Fibroblast of lung (primary cell): ENCODE results near the gene PDC. TPM values are rescaled to one million over a fixed set of nuclear protein-coding genes. Genes with fewer than 3 reads are reported as not detected.

Experiments
- DNase-seq, 2 donors: peaks; one replicate each; pipeline versions ENCODE4 v3.0.0 to v3.0.0-alpha.2; 2010; ENCODE audit warnings: low read depth in 2 of 2
- H2AFZ ChIP-seq: 2 replicates; pipeline ENCODE4 v1.5.1; 2012; ENCODE audit warnings: low read length, control low read depth, inconsistent platforms
- H3K27ac ChIP-seq: 2 replicates; pipeline ENCODE4 v1.5.1; 2011; ENCODE audit warnings: low read length, control low read depth; ENCODE audit not compliant: insufficient read depth
- H3K27me3 ChIP-seq: 2 replicates; pipeline ENCODE4 v1.5.1; 2011; ENCODE audit warnings: mild to moderate bottlenecking, low read length; ENCODE audit not compliant: control insufficient read depth, insufficient read depth
- H3K36me3 ChIP-seq: 2 replicates; pipeline ENCODE4 v1.5.1; 2011; ENCODE audit warnings: low read length; ENCODE audit not compliant: control insufficient read depth, insufficient read depth
- H3K4me1 ChIP-seq: 2 replicates; pipeline ENCODE4 v1.5.1; 2011; ENCODE audit warnings: low read length; ENCODE audit not compliant: control insufficient read depth, insufficient read depth; ENCODE audit errors: extremely low read depth
- H3K4me2 ChIP-seq: 2 replicates; pipeline ENCODE4 v1.5.1; 2011; ENCODE audit warnings: low read length, control low read depth; ENCODE audit not compliant: insufficient read depth; ENCODE audit errors: extremely low read depth
- H3K4me3 ChIP-seq, 4 experiments: fragments of 200-600 bp in 1 of 4; sonication (generic) in 1 of 4; replicated peaks in 1 of 4; 2 replicates each; pipeline ENCODE4 v1.5.1; 2011 to 2016; ENCODE audit warnings: low read length in 4 of 4, low read depth in 3 of 4, mild to moderate bottlenecking in 3 of 4, control low read depth in 2 of 4, inconsistent platforms in 1 of 4, mixed read lengths in 1 of 4; ENCODE audit not compliant: insufficient read depth in 1 of 4; ENCODE audit errors: control extremely low read depth in 1 of 4
- H3K79me2 ChIP-seq: 2 replicates; pipeline ENCODE4 v1.5.1; 2012; ENCODE audit warnings: mild to moderate bottlenecking, low read length, inconsistent platforms; ENCODE audit not compliant: control insufficient read depth, insufficient read depth
- H3K9ac ChIP-seq: 2 replicates; pipeline ENCODE4 v1.5.1; 2011; ENCODE audit warnings: mild to moderate bottlenecking, low read length, control low read depth; ENCODE audit not compliant: insufficient read depth
- H3K9me3 ChIP-seq: 2 replicates; pipeline ENCODE4 v1.5.1; 2012; ENCODE audit warnings: low read depth, low read length; ENCODE audit not compliant: control insufficient read depth, insufficient read depth
- H4K20me1 ChIP-seq: 2 replicates; pipeline ENCODE4 v1.5.1; 2011; ENCODE audit warnings: low read length; ENCODE audit not compliant: control insufficient read depth, insufficient read depth; ENCODE audit errors: extremely low read depth
- CTCF ChIP-seq, 2 donors: IDR thresholded peaks in 1 of 2; conservative IDR thresholded peaks in 1 of 2; 1 replicate in 1 of 2; 2 replicates in 1 of 2; pipeline ENCODE4 v1.5.1; 2011 to 2012; ENCODE audit warnings: low read length in 2 of 2, control low read depth in 1 of 2, inconsistent platforms in 1 of 2, low read depth in 1 of 2, mild to moderate bottlenecking in 1 of 2
- EZH2 ChIP-seq: IDR thresholded peaks from 2 replicates; pipeline ENCODE4 v1.5.1; 2012; ENCODE audit warnings: low read length, control low read depth, mild to moderate bottlenecking; ENCODE audit errors: missing control alignments
- polyA plus RNA-seq, 2 donors: library from polyadenylated mRNA; depleted of rRNA in 1 of 2; stranded (reverse) in 1 of 2; unstranded in 1 of 2; fragments of >200 nt; gene quantifications; 2 replicates each; pipeline ENCODE4 v1.2.1, GENCODE V29; 2011 to 2012; ENCODE audit warnings: missing spikeins in 1 of 2
- total RNA-seq: library from RNA; depleted of rRNA; stranded (reverse); fragments of >200 nt; gene quantifications from 2 replicates; pipeline ENCODE4 v1.2.1, GENCODE V29; 2014

The PDC gene
- total and polyA plus RNA-seq, 2 donors (not counting 1 experiment from before 2014, with no cell fraction given) = not detected

GRCh38 chr1:186454981-186455380 is 5.9 kb downstream of the PDC start:
- H3K79me2 ChIP-seq = no peaks in the 10 kb centered on the region
- DNase-seq = no peak
- H3K27me3 ChIP-seq = no peaks in the 10 kb centered on the region
- no peaks in the 10 kb centered on the region for H4K20me1 ChIP-seq
- TF ChIP-seq CTCF (conservative IDR thresholded peaks at IDR 0.05 in 1 of 2, IDR thresholded peaks at IDR 0.05 in 1 of 2; ENCODE audit: low read depth in 1 of 2, low read length in 2 of 2) (no peak), EZH2 (no peak)
- H3K9me3 ChIP-seq = no peaks in the 10 kb centered on the region
- no peaks in the 10 kb centered on the region for H3K4me1 ChIP-seq
- H3K27ac ChIP-seq = no peak overlapping the region
- H3K4me3 ChIP-seq = no peak overlapping the region
- no peaks in the 10 kb centered on the region for H3K36me3 ChIP-seq
- no peak overlapping the region for H2AFZ ChIP-seq
- no peak overlapping the region for H3K4me2 ChIP-seq
- no peak overlapping the region for H3K9ac ChIP-seq

DNA sequence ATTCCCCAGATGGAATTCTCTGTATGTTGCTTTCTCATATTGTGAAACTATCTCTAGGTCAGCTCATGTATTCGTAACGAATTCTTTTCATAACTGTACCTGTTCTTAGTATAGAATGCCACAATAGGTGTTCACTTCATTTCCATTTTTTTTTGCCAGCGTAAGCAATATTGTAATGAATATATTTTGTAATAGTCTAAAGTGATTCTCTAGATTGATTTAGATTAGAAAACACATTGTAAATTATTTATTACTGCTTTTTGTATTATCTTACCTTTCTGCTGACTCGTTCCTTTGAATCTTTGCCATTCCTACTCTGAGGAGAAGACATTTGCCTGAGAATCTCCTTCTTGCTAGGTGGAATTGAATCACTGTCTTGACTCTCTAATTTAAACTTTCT is 14.8 kb downstream of the PDC start:
- Histone ChIP-seq H3K4me3 (no peak overlapping the region), H3K27ac (no peak overlapping the region), H3K79me2 (no peaks in the 10 kb centered on the region), H3K9ac (no peak overlapping the region), H4K20me1 (no peaks in the 10 kb centered on the region), H3K4me2 (no peak overlapping the region), H3K27me3 (no peaks in the 10 kb centered on the region), H3K4me1 (no peaks in the 10 kb centered on the region), H2AFZ (no peak overlapping the region), H3K9me3 (no peaks in the 10 kb centered on the region), H3K36me3 (no peaks in the 10 kb centered on the region)
- TF ChIP-seq EZH2 (no peak), CTCF (conservative IDR thresholded peaks at IDR 0.05 in 1 of 2, IDR thresholded peaks at IDR 0.05 in 1 of 2; ENCODE audit: low read depth in 1 of 2, low read length in 2 of 2) (no peak)
- no peak for DNase-seq

- H3K36me3 ChIP-seq = no peaks in the 10 kb centered on the region
- no peak overlapping the region for H3K4me3 ChIP-seq
- no peaks in the 10 kb centered on the region for H4K20me1 ChIP-seq
- H3K27me3 ChIP-seq = no peaks in the 10 kb centered on the region
- H3K4me1 ChIP-seq = no peaks in the 10 kb centered on the region
- H3K79me2 ChIP-seq = no peaks in the 10 kb centered on the region
- no peak overlapping the region for H3K9ac ChIP-seq
- H3K4me2 ChIP-seq = no peak overlapping the region
- H3K27ac ChIP-seq = no peak overlapping the region
- H3K9me3 ChIP-seq = no peaks in the 10 kb centered on the region
- no peak overlapping the region for H2AFZ ChIP-seq
- DNase-seq = no peak
- TF ChIP-seq CTCF (conservative IDR thresholded peaks at IDR 0.05 in 1 of 2, IDR thresholded peaks at IDR 0.05 in 1 of 2; ENCODE audit: low read depth in 1 of 2, low read length in 2 of 2) (no peak), EZH2 (no peak)
Measured at GRCh38 chr1:186443638-186444037, 17.3 kb downstream of the PDC start.
